Uterus (tissue), 2 donors: ENCODE data around the gene LINGO1.

ENCODE experiments used
- CTCF ChIP-seq, 4 experiments: fragments of 200-600 bp in 2 of 4; fragments of 450-650 bp in 2 of 4; sonication (generic) in 2 of 4; IDR thresholded peaks; one replicate each; pipeline ENCODE4 v1.5.1; 2016 to 2019; ENCODE audit warnings: antibody characterized with exemption in 4 of 4, mild to moderate bottlenecking in 2 of 4, moderate library complexity in 1 of 4
- POLR2A ChIP-seq, 2 donors: fragments of 450-650 bp; IDR thresholded peaks; one replicate each; pipeline ENCODE4 v1.6.1; 2016; ENCODE audit warnings: antibody characterized with exemption in 2 of 2, mild to moderate bottlenecking in 1 of 2, moderate library complexity in 1 of 2

DNA sequence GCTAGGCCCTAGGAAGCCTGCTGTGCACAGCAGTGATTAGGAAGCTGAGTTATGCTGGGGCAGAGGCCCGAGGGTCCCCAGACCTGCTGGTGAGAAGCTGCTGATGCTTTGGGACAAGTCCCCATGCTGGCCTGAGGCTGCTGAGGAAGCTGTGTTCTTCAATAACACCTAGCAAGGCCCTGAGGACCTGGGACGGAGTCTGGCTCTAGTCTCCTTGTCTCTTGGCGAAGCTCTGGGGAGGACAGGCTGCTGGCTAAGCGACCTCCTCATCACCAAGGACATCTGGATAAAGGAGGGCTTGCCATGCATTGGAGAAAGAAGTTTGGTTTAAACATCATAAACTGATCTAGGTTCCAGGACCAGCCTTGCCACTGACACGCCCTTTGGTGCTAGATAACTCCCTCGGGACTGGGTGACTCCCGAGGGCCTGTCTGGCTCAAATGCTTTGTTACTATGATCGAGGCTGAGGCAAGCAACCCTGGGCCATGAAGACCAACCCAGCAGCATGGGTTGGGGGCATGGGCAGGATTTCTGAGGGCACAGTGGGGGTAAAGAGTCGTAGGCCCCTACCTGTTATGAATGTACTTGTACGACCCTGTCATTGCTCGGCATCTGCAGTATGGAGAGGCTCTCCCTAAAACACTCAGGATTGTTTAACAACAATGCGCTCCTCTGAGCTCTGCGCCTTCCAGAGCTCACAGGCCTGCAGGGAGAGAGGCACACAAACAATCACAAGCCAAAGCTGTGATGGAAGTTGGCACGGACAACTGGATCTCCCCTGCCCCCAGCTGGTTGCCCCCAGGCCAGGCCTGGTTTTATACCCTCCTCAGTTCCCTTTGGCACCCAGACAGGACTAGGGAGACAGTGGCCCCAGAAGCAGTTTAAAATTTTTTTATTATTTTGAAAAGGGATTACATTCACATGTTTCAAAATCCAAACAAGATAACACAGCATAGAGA lies 64.4 kb downstream of the LINGO1 start:
- TF ChIP-seq CTCF (IDR thresholded peaks at IDR 0.05) (no peak), POLR2A (IDR thresholded peaks at IDR 0.05) (no peak)
